Pancreas (tissue), 10 donors: ENCODE results near the gene RHBDF2. TPM values are rescaled to one million over a fixed set of nuclear protein-coding genes. Genes with fewer than 3 reads are reported as not detected.
A peak's percentile ranks its signal among the peaks of the same experiment; 100 is the strongest.
"Not testable (repeated sequence)": the region's sequence is repeated elsewhere in the genome, so short reads cannot be mapped to it uniquely, and the experiment has no call there.

Experiments used
- ATAC-seq, 4 donors: fragments of 200-7000 bp; cut with Tn5 transposase; one replicate each; pipeline versions ENCODE4 v1.8.0 to v1.9.1; 2020; ENCODE audit warnings: mild to moderate bottlenecking in 4 of 4, moderate library complexity in 4 of 4
- DNase-seq, 6 donors: peaks; one replicate each; pipeline ENCODE4 v3.0.0-alpha.2; 2020
- FAIRE-seq: peaks from 2 replicates; lab custom pipeline; 2012; peaks lifted over from hg19 to GRCh38; lab: Jason Lieb, UNC
- H3K27ac ChIP-seq, 4 donors: fragments of 200-600 bp; sonication (generic); 1 replicate in 3 of 4; 2 replicates in 1 of 4; pipeline versions ENCODE4 v1.5.0 to v1.8.0; 2020
- H3K27me3 ChIP-seq, 4 donors: fragments of 200-600 bp; one replicate each; pipeline ENCODE4 v1.8.0; 2021
- H3K36me3 ChIP-seq, 3 donors: fragments of 200-600 bp; sonication (generic) in 1 of 3; one replicate each; pipeline versions ENCODE4 v1.5.0 to v1.8.0; 2020 to 2021
- H3K4me1 ChIP-seq, 3 donors: fragments of 200-600 bp; one replicate each; pipeline ENCODE4 v1.8.0; 2021
- H3K4me3 ChIP-seq, 4 donors: fragments of 200-600 bp; sonication (generic) in 2 of 4; one replicate each; pipeline versions ENCODE4 v1.5.0 to v1.8.0; 2020 to 2021
- H3K9me3 ChIP-seq, 4 donors: fragments of 200-600 bp; one replicate each; pipeline ENCODE4 v1.8.0; 2021
- CTCF ChIP-seq, 4 donors: fragments of 200-600 bp; sonication (generic) in 3 of 4; IDR thresholded peaks; one replicate each; pipeline versions ENCODE4 v1.5.0 to v1.8.0; 2021; ENCODE audit warnings: antibody characterized with exemption in 4 of 4
- WGBS, 2 donors: extraction: QIAGEN DNeasy Blood & Tissue Kit; methylation state at CpG; one replicate each; pipeline ENCODE4 v1.1.7; 2013; 5-methylcytosine and 5-hydroxymethylcytosine counted together
- intact Hi-C, 3 donors: fragments of 100-400 bp; cut with DNase I; formaldehyde crosslinking; loops; one replicate each; pipeline versions ENCODE4 v1.11.1 to v1.14.2; 2022
- polyA plus RNA-seq, 2 donors: library from polyadenylated mRNA; stranded (reverse); fragments of 200-250 nt; gene quantifications; one replicate each; pipeline ENCODE4 v1.2.3, GENCODE V29; 2013
- total RNA-seq, 6 donors: library from RNA; stranded (reverse); fragmentation: NEBNext Ultra II Directional in 4 of 6; extraction: Animal tissue kit (Norgen Biotek cat#: 25700) in 4 of 6; gene quantifications; one replicate each; pipeline versions ENCODE4 v1.2.1 to v1.2.4, GENCODE V29; 2021 to 2023
- donor health status: healthy with polysubstance abuse.
- donor health status: DM: no; HTN: no; CAD: no; lungs with moderate emphysema.
- donor health status: DM: no; HTN: no; CAD: no.
- donor health status: control.
- donor health status: control.
- donor health status: Bipolar disorder and iron deficiency.
- donor health status: DM: yes; HTN: yes; CAD: no.
- donor health status: DM: no; HTN: no; CAD: no.
- donor health status: DM: no; HTN: no; CAD: no.
- donor health status: DM: yes; HTN: yes; CAD: no.

The RHBDF2 gene
- total and polyA plus RNA-seq, 8 donors: 18.0 to 50.1 (median 22.4) TPM

DNA sequence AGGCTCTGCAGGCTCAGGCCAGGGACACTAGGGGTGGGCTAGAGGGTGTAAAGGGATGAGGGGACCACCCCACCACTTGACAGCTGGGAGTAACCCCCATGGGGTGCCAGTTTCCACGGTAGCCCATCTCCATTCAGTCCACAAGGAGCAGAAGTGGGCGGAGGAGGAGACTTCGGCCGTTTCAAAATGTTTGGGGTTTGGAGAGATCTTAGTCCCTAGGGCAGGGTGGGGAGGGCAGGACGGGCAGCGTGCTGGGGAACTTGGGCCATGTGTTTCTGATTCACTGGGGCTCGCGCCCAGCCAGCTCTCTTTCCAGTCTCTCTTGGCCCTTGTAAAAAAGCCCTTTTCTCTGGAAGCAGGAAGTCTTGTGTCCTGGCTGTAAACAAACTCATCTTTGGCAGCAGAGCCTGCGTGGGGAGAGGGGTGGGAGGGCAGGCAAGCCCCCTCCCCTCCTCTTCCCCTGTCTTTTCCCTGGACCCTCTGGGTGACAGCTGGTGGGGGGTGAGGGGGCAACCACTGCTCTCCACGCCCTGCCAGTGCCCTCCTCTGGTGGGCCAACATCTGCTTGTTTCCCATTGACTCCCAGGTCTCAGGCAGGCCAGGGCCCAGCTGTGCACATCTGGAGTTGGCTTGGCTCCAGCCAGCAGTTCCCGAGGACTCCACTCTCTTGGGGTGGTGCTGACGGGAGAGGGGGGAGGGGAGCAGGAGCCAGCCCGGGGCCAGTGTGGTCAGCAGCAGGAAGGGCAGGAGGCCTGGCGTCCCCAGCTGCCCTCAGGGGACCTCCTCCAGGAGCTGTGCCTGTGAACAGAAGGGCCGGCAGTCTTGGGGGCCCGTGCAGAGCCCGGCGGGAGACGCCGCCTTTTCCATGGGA lies 28.2 kb upstream of the RHBDF2 start:
- Histone ChIP-seq H3K9me3 (no peaks in the 10 kb centered on the region), H3K27ac (peak overlapping the region in 3 of 4 donors; percentile 28 to 62 (median 41)), H3K36me3 (no peaks in the 10 kb centered on the region), H3K4me1 (peaks cover 5 to 8% (median 8%) of the 10 kb centered on the region in 3 donors), H3K4me3 (no peak overlapping the region), H3K27me3 (no peaks in the 10 kb centered on the region)
- no peak for TF ChIP-seq CTCF (IDR thresholded peaks at IDR 0.05)
- FAIRE-seq (no peak), DNase-seq (peak in 4 of 6 donors; percentile 33 to 78 (median 45)), ATAC-seq (peak; percentile 10 to 67 (median 48))
- intact Hi-C loops: loop anchor here in 1 of 3 donors (10.0 kb wide), 2 partner anchors 95 to 175 kb away; no protein-coding TSS in a partner anchor
- WGBS, 2 donors: 43 to 53% methylated on average over 18 to 20 of the region's 20 CpGs

GRCh38 chr17:76528528-76529223 lies 27.5 kb upstream of the RHBDF2 start:
- ATAC-seq (peak in 1 of 4 donors; percentile 4), FAIRE-seq (no peak), DNase-seq (no peak)
- Histone ChIP-seq H3K4me1 (peaks cover 7 to 10% (median 9%) of the 10 kb centered on the region in 3 donors), H3K27ac (peak overlapping the region in 2 of 4 donors; percentile 41 to 62), H3K9me3 (no peaks in the 10 kb centered on the region), H3K4me3 (no peak overlapping the region), H3K27me3 (no peaks in the 10 kb centered on the region), H3K36me3 (no peaks in the 10 kb centered on the region)
- TF ChIP-seq CTCF (IDR thresholded peaks at IDR 0.05): no peak
- intact Hi-C loops: loop anchor here in 1 of 3 donors (10.0 kb wide), 1 partner anchor 96 kb away; no protein-coding TSS in a partner anchor
- WGBS, 2 donors: 57 to 59% methylated on average over 31 of the region's 31 CpGs

DNA sequence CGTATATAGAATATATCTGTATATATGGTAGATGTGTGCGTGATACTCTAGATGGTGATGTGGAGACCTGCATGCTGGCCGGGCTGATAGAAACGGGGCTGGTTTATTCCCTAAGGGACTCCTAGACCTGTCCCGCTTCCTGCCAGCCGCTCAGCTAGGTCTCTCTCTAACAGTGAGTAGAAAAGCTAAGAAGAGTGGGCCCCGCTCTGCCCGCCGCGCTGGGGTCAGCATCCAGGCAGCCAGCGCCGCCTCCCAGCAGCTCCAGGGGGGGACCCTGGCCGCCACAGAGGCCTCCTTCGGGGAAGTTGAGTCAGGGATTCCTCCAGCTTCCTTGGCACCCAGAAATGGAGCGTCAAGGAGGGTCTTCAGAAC lies 26.9 kb upstream of the RHBDF2 start:
- FAIRE-seq (no peak), DNase-seq (no peak), ATAC-seq (no peak)
- TF ChIP-seq CTCF (IDR thresholded peaks at IDR 0.05): no peak
- intact Hi-C loops: loop anchor here in 1 of 3 donors (10.0 kb wide), 1 partner anchor 97 kb away; no protein-coding TSS in a partner anchor
- Histone ChIP-seq H3K36me3 (no peaks in the 10 kb centered on the region), H3K9me3 (no peaks in the 10 kb centered on the region), H3K4me3 (no peak overlapping the region), H3K4me1 (peaks cover 9 to 10% (median 10%) of the 10 kb centered on the region in 3 donors), H3K27me3 (no peaks in the 10 kb centered on the region), H3K27ac (peak overlapping the region in 2 of 4 donors; percentile 27 to 62)
- WGBS, 2 donors: 77 to 86% methylated on average over 15 of the region's 15 CpGs

DNA sequence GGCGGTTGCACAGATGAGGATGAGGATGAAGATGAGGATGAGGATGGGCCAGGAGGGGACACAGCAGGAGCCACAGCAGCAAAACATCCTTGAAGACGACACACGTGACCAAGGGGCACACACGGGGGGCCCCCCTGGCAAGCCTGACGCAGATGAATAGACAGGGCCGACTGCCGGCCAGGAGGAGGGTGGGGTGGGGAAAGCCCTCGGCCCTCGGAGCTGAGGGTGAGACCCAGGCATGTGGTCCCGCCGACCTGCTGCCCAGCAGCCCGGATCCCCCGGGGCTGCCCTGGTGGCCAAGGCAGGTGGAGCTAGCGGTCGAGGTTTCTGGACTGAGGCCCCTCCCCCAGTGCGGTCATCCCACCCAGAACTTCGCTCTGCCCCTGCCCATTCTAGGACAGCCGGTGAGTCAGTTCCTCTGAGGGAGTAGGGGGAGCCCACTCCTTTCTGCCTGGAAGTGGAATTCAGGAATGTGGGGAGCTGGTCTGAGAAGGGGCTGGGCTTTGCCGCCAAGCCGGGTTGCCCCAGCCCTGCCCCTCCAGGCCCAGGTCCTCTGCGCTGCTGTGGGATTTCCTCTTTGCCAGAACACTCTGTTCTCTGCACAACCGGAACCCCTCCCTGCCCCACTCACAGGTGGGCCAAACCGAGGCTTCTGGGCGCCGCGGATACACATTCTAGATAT lies 26.3 kb upstream of the RHBDF2 start:
- Histone ChIP-seq H3K4me1 (peaks cover 9 to 14% (median 10%) of the 10 kb centered on the region in 3 donors), H3K27ac (peak overlapping the region in 1 of 4 donors; percentile 11), H3K4me3 (no peak overlapping the region), H3K27me3 (peaks cover 0 to under 1% (median 0%) of the 10 kb centered on the region in 4 donors), H3K36me3 (no peaks in the 10 kb centered on the region), H3K9me3 (no peaks in the 10 kb centered on the region)
- TF ChIP-seq CTCF (IDR thresholded peaks at IDR 0.05): no peak
- intact Hi-C loops: loop anchor here in 1 of 3 donors (10.0 kb wide), 1 partner anchor 97 kb away; no protein-coding TSS in a partner anchor
- FAIRE-seq (no peak), ATAC-seq (no peak), DNase-seq (peak in 1 of 6 donors; percentile 72)
- 48 to 62% methylated on average over 19 to 26 of the region's 26 CpGs for WGBS, 2 donors

DNA sequence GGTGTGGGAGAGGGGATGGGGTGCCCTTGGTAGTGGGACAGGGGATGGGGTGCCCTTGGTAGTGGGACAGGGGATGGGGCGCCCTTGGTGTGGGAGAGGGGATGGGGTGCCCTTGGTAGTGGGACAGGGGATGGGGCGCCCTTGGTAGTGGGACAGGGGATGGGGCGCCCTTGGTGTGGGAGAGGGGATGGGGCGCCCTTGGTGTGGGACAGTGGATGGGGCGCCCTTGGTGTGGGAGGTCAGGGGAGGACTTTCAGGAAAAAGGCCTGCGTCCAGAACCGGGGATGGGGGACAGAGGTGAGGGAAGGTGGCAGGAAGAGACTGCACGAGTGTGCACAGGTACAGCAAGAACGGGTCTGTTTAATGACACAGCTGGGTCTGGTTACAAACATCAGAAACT lies 25.8 kb upstream of the RHBDF2 start:
- not testable (repeated sequence) for H3K4me3 ChIP-seq, ATAC-seq, H3K27me3 ChIP-seq, DNase-seq, H3K9me3 ChIP-seq, FAIRE-seq, H3K27ac ChIP-seq, H3K36me3 ChIP-seq
- intact Hi-C loops: loop anchor here in 1 of 3 donors (10.0 kb wide), 1 partner anchor 98 kb away; no protein-coding TSS in a partner anchor
- WGBS, 2 donors: 63 to 70% methylated on average over 8 to 9 of the region's 9 CpGs
- peaks cover 9 to 14% (median 10%) of the 10 kb centered on the region in 3 donors for H3K4me1 ChIP-seq

- not testable (repeated sequence) for ATAC-seq, H3K9me3 ChIP-seq, H3K27me3 ChIP-seq, DNase-seq, FAIRE-seq, H3K36me3 ChIP-seq, H3K27ac ChIP-seq, H3K4me3 ChIP-seq
- intact Hi-C loops: loop anchor here in 1 of 3 donors (10.0 kb wide), 1 partner anchor 99 kb away; no protein-coding TSS in a partner anchor
- WGBS, 2 donors: 80 to 82% methylated on average over 8 of the region's 8 CpGs
- H3K4me1 ChIP-seq: peaks cover 9 to 14% (median 10%) of the 10 kb centered on the region in 3 donors
These were observed 24.2 kb upstream of the RHBDF2 start for GRCh38 chr17:76525513-76525833.
